Caco-2 (cell line): ENCODE measurements around the gene NPAS3. TPM values are rescaled to one million over a fixed set of nuclear protein-coding genes. Genes with fewer than 3 reads are reported as not detected.

ENCODE experiments used
- BruUV-seq: library from RNA; stranded (reverse); fragments of 400-500 nt; replicated peaks from 2 replicates; lab custom pipeline; 2021; lab: Mats Ljungman, UMichigan
- CTCF ChIA-PET: fragments of 300-600 bp; sonication (Branson Sonifier 250); formaldehyde crosslinking; loops from one replicate; lab custom pipeline; 2022; ENCODE audit warnings: antibody characterized with exemption; lab: Charles Lee
- POLR2A ChIA-PET: fragments of 300-600 bp; sonication (Branson Sonifier 250); formaldehyde crosslinking; loops from one replicate; lab custom pipeline; 2022; ENCODE audit warnings: antibody characterized with exemption; lab: Charles Lee
- DNase-seq, 2 experiments: peaks; one replicate each; pipeline versions ENCODE4 v3.0.0 to v3.0.0-alpha.2; 2020 to 2022
- H3K27me3 ChIP-seq: replicated peaks from 2 replicates; pipeline ENCODE4 v1.6.0; 2011; ENCODE audit warnings: low read length; ENCODE audit not compliant: control insufficient read depth, insufficient read depth
- H3K36me3 ChIP-seq: 2 replicates; pipeline ENCODE4 v1.5.1; 2011; ENCODE audit warnings: low read length; ENCODE audit not compliant: control insufficient read depth, insufficient read depth
- H3K4me1 ChIP-seq: fragments of 250-450 bp; sonication (Bioruptor Pico); 2 replicates; pipeline ENCODE4 v1.5.1; 2020; ENCODE audit warnings: mild to moderate bottlenecking
- H3K4me3 ChIP-seq: 2 replicates; pipeline ENCODE4 v1.5.1; 2011; ENCODE audit warnings: low read depth, mild to moderate bottlenecking, control low read depth, low read length
- H3K9me3 ChIP-seq: fragments of 250-450 bp; sonication (Bioruptor Pico); 2 replicates; pipeline ENCODE4 v1.5.1; 2020; ENCODE audit warnings: mild to moderate bottlenecking, moderate library complexity
- H3K27ac Mint-ChIP-seq: one replicate; pipeline ENCODE4 v1.8.0; 2022; ENCODE audit warnings: mixed read lengths; ENCODE audit not compliant: unreplicated experiment
- H3K27me3 Mint-ChIP-seq: one replicate; pipeline ENCODE4 v1.8.0; 2022; ENCODE audit warnings: mixed read lengths; ENCODE audit not compliant: insufficient read depth, unreplicated experiment
- H3K36me3 Mint-ChIP-seq: one replicate; pipeline ENCODE4 v1.8.0; 2022; ENCODE audit warnings: mild to moderate bottlenecking, mixed read lengths; ENCODE audit not compliant: insufficient read depth, unreplicated experiment
- H3K4me1 Mint-ChIP-seq: one replicate; pipeline ENCODE4 v1.8.0; 2022; ENCODE audit warnings: low read depth, mixed read lengths; ENCODE audit not compliant: unreplicated experiment
- H3K4me3 Mint-ChIP-seq: one replicate; pipeline ENCODE4 v1.8.0; 2022; ENCODE audit warnings: mild to moderate bottlenecking, moderate library complexity, mixed read lengths; ENCODE audit not compliant: unreplicated experiment
- H3K9me3 Mint-ChIP-seq: one replicate; pipeline ENCODE4 v1.8.0; 2022; ENCODE audit warnings: mixed read lengths; ENCODE audit not compliant: unreplicated experiment
- CTCF ChIP-seq, 2 experiments: fragments of 200-600 bp in 1 of 2; IDR thresholded peaks; 1 replicate in 1 of 2; 2 replicates in 1 of 2; pipeline versions ENCODE4 v1.5.1 to v1.8.0; 2011 to 2022; ENCODE audit warnings: antibody characterized with exemption in 1 of 2, control low read depth in 1 of 2, inconsistent platforms in 1 of 2, low read depth in 1 of 2, low read length in 1 of 2, mild to moderate bottlenecking in 1 of 2, moderate library complexity in 1 of 2; ENCODE audit not compliant: insufficient read depth in 1 of 2, severe bottlenecking in 1 of 2, unreplicated experiment in 1 of 2
- intact Hi-C: fragments of 100-400 bp; cut with micrococcal nuclease; formaldehyde crosslinking; loops from one replicate; pipeline ENCODE4 v1.10.0; 2022; ENCODE audit not compliant: unreplicated experiment
- total RNA-seq: library from RNA; stranded (reverse); gene quantifications from 2 replicates; pipeline ENCODE4 v1.2.3, GENCODE V29; 2022

The NPAS3 gene
- total RNA-seq, 1 experiment from 2014 or later = not detected

- peaks cover 4% of the 10 kb centered on the region for H3K27me3 Mint-ChIP-seq
- no peak for TF ChIP-seq CTCF (IDR thresholded peaks at IDR 0.05; ENCODE audit: insufficient read depth in 1 of 2, low read depth in 1 of 2, low read length in 1 of 2, severe bottlenecking in 1 of 2, unreplicated experiment in 1 of 2)
- no TSS peak for BruUV-seq
These were observed 766.8 kb downstream of the NPAS3 start for GRCh38 chr14:33705490-33705889.

GRCh38 chr14:33707716-33708115 lies 769.0 kb downstream of the NPAS3 start:
- Histone ChIP-seq H3K4me3 (no peak overlapping the region), H3K9me3 (no peaks in the 10 kb centered on the region), H3K27me3 (no peaks in the 10 kb centered on the region), H3K36me3 (no peaks in the 10 kb centered on the region), H3K4me1 (peaks cover 8% of the 10 kb centered on the region; the same call in 1 of the 2 replicates)
- CTCF ChIA-PET = no interaction called here
- POLR2A ChIA-PET = no interaction called here
- DNase-seq = no peak
- H3K4me1 Mint-ChIP-seq = no peaks in the 10 kb centered on the region
- H3K9me3 Mint-ChIP-seq = no peaks in the 10 kb centered on the region
- no TSS peak for BruUV-seq
- TF ChIP-seq CTCF (IDR thresholded peaks at IDR 0.05; ENCODE audit: insufficient read depth in 1 of 2, low read depth in 1 of 2, low read length in 1 of 2, severe bottlenecking in 1 of 2, unreplicated experiment in 1 of 2) = no peak
- H3K36me3 Mint-ChIP-seq = no peaks in the 10 kb centered on the region
- H3K27me3 Mint-ChIP-seq = peaks cover 4% of the 10 kb centered on the region
- intact Hi-C loops = no loop called here
- H3K4me3 Mint-ChIP-seq = no peak overlapping the region
- no peak overlapping the region for H3K27ac Mint-ChIP-seq

More at GRCh38 chr14:33705490-33705889, 766.8 kb downstream of the NPAS3 start:
- Mint-ChIP-seq H3K27ac (no peak overlapping the region), H3K4me1 (no peaks in the 10 kb centered on the region), H3K36me3 (no peaks in the 10 kb centered on the region), H3K4me3 (no peak overlapping the region), H3K9me3 (no peaks in the 10 kb centered on the region)
- ChIA-PET POLR2A (interaction anchor here (0.5 kb wide), 1 partner anchor 228 kb away, joined by 3 read pairs; no protein-coding TSS in a partner anchor), CTCF (no interaction called here)
- intact Hi-C loops = no loop called here
- no peaks in the 10 kb centered on the region for H3K36me3 ChIP-seq
- no peak for DNase-seq
- no peaks in the 10 kb centered on the region for H3K9me3 ChIP-seq
- peaks cover 8% of the 10 kb centered on the region; the same call in 1 of the 2 replicates for H3K4me1 ChIP-seq
- H3K4me3 ChIP-seq = no peak overlapping the region
- no peaks in the 10 kb centered on the region for H3K27me3 ChIP-seq

- Mint-ChIP-seq H3K4me3 (no peak overlapping the region), H3K27ac (no peak overlapping the region), H3K4me1 (no peaks in the 10 kb centered on the region), H3K9me3 (no peaks in the 10 kb centered on the region), H3K36me3 (no peaks in the 10 kb centered on the region), H3K27me3 (peaks cover 10% of the 10 kb centered on the region)
- ChIA-PET CTCF (no interaction called here), POLR2A (no interaction called here)
- no peak for TF ChIP-seq CTCF (IDR thresholded peaks at IDR 0.05; ENCODE audit: insufficient read depth in 1 of 2, low read depth in 1 of 2, low read length in 1 of 2, severe bottlenecking in 1 of 2, unreplicated experiment in 1 of 2)
- H3K9me3 ChIP-seq = no peaks in the 10 kb centered on the region
- intact Hi-C loops = no loop called here
- peaks cover 8% of the 10 kb centered on the region; the same call in 1 of the 2 replicates for H3K4me1 ChIP-seq
- H3K36me3 ChIP-seq = no peaks in the 10 kb centered on the region
- no peaks in the 10 kb centered on the region for H3K27me3 ChIP-seq
- no TSS peak for BruUV-seq
- no peak for DNase-seq
- no peak overlapping the region for H3K4me3 ChIP-seq
These were observed 770.6 kb downstream of the NPAS3 start for GRCh38 chr14:33709283-33709682.
